ENCODE data around the gene SF3B6. TPM values are rescaled to one million over a fixed set of nuclear protein-coding genes. Genes with fewer than 3 reads are reported as not detected.
A peak's percentile ranks its signal among the peaks of the same experiment; 100 is the strongest.

The SF3B6 gene
- total and polyA plus RNA-seq, 2 of the 4 experiments (the other 2 are of a cell fraction), result 143 to 191 TPM

DNA sequence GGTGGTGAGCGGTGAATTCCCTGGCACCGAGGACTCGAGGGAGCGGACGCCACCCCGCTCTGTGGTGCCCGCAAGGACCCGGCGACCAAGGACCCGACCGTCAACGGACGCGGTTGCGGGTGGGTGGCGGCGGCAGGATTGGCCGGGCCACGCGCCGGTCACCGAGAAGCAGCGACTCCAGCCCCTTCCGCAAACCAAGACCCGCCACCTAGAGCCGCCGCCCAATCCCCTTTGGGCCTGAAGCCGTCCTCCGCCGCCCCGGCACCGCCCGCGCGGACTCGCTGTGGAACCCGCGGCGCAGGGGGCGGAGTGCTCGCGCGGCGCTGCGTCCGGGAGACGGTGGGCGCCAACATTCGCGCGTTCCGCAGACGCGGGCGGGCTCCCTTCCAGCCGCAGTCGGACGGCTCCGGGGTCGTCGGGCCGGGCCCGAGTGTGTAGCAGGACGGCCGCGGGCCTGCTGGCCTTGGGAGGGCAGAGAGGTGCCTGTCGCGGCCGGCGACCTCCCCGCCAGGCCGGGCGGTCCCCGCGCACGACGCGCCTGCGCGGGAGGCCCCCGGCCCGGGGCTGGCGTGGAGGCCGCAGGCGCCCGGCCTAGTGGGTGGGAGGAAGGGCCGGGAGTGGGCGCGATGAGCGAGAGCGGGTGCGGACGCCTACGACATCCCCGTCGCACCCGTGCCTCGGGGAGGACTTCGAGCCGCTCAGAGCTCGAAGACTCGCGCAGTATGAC is 47.2 kb upstream of the SF3B6 start, which contains the start of the genes FAM228B and PFN4:
Gene FAM228B, plus strand, starts transcription at position 275 of the 727 bp plus-strand sequence. CDS start 893 bp downstream, outside the sequence.
Gene PFN4, minus strand, starts transcription at position 140 of the 727 bp plus-strand sequence. CDS start 799 bp downstream, outside the sequence.
- H3K9me3 ChIP-seq (ENCODE audit: control insufficient read depth, insufficient read depth, low read length), result no peaks in the 10 kb centered on the region
- no peaks in the 10 kb centered on the region for H3K4me1 ChIP-seq (ENCODE audit: control insufficient read depth, insufficient read depth, low read length)
- peak within 1 kb of the TSS; percentile 87 for H2BK5ac ChIP-seq (ENCODE audit: low read depth, low read length, poor library complexity, severe bottlenecking)
- intact Hi-C loops (cut with micrococcal nuclease) (no loop called here), dilution Hi-C loops (cut with HindIII; ENCODE audit: low sequenced_read_pairs, unreplicated experiment) (no loop called here), in situ Hi-C loops (cut with MboI; ENCODE audit: low sequenced_read_pairs) (no loop called here)
- TF ChIP-seq POLR2A (IDR thresholded peaks at IDR 0.05; ENCODE audit: low read depth, low read length) (peak; percentile 50; the same call in 1 of the 2 replicates), CHD1 (IDR thresholded peaks at IDR 0.05; ENCODE audit: low read depth, low read length) (no peak)
- TF ChIP-seq, protein P1, sequence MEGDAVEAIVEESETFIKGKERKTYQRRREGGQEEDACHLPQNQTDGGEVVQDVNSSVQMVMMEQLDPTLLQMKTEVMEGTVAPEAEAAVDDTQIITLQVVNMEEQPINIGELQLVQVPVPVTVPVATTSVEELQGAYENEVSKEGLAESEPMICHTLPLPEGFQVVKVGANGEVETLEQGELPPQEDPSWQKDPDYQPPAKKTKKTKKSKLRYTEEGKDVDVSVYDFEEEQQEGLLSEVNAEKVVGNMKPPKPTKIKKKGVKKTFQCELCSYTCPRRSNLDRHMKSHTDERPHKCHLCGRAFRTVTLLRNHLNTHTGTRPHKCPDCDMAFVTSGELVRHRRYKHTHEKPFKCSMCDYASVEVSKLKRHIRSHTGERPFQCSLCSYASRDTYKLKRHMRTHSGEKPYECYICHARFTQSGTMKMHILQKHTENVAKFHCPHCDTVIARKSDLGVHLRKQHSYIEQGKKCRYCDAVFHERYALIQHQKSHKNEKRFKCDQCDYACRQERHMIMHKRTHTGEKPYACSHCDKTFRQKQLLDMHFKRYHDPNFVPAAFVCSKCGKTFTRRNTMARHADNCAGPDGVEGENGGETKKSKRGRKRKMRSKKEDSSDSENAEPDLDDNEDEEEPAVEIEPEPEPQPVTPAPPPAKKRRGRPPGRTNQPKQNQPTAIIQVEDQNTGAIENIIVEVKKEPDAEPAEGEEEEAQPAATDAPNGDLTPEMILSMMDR (conservative IDR thresholded peaks at IDR 0.05; ENCODE audit: low read depth, low read length), result no peak
- TF ChIP-seq, protein P2, sequence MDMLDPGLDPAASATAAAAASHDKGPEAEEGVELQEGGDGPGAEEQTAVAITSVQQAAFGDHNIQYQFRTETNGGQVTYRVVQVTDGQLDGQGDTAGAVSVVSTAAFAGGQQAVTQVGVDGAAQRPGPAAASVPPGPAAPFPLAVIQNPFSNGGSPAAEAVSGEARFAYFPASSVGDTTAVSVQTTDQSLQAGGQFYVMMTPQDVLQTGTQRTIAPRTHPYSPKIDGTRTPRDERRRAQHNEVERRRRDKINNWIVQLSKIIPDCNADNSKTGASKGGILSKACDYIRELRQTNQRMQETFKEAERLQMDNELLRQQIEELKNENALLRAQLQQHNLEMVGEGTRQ (IDR thresholded peaks at IDR 0.05; ENCODE audit: low read depth, low read length), result no peak
- H4K91ac ChIP-seq (ENCODE audit: insufficient read depth, low read depth, low read length), result peak within 1 kb of the TSS; percentile 82
- no peaks in the 10 kb centered on the region for H3K27me3 ChIP-seq (ENCODE audit: control insufficient read depth, insufficient read depth, low read length)
- peak within 1 kb of the TSS; percentile 100 for H2AFZ ChIP-seq (replicated peaks; ENCODE audit: low read length, poor library complexity)
- H4K20me1 ChIP-seq (ENCODE audit: insufficient read depth, low read length), result no peaks in the 10 kb centered on the region
- peak; percentile 76 for DNase-seq
- ChIA-PET POLR2A (ENCODE audit: unreplicated experiment) (interaction anchor here (1.5 kb wide), 1 partner anchor 39 kb away, joined by 3 read pairs; no protein-coding TSS in a partner anchor), CTCF (interaction anchor here (0.5 to 1.3 kb wide), 4 partner anchors 10 to 763 kb away, joined by 3 to 4 read pairs (median 3); partner anchors contain the start of gene TP53I3)
- peaks cover 20 to 24% of the 10 kb centered on the region in 2 experiments for H3K79me1 ChIP-seq (ENCODE audit: low read depth in 1 of 2, low read length in 2 of 2)
- peak within 1 kb of the TSS; percentile 99 for H3K14ac ChIP-seq (replicated peaks; ENCODE audit: low read depth, low read length)
- H2BK15ac ChIP-seq (ENCODE audit: low read depth, low read length), result peak within 1 kb of the TSS; percentile 69; the same call in 2 of the 3 replicates
- H3K27ac ChIP-seq (ENCODE audit: insufficient read depth, low read length), result peak within 1 kb of the TSS; percentile 82
- peak; percentile 98 for ATAC-seq (ENCODE audit: low read depth)
- H2AK9ac ChIP-seq (replicated peaks; ENCODE audit: low read depth, low read length, poor library complexity), result peak within 1 kb of the TSS; percentile 63
- no peak within 1 kb of the TSS for H2BK20ac ChIP-seq (ENCODE audit: low read depth, low read length)
- peak within 1 kb of the TSS; percentile 70 for H3K23ac ChIP-seq (ENCODE audit: low read depth, low read length)
- peak within 1 kb of the TSS; percentile 72 for H4K5ac ChIP-seq (ENCODE audit: low read depth, low read length)
- H3K9me1 ChIP-seq (ENCODE audit: insufficient read depth, low read length), result peaks cover 6% of the 10 kb centered on the region
- H3K36me3 ChIP-seq (ENCODE audit: control insufficient read depth, insufficient read depth, low read length), result no peaks in the 10 kb centered on the region
- H3K4ac ChIP-seq (ENCODE audit: low read depth, low read length), result peak within 1 kb of the TSS; percentile 97
- H3K18ac ChIP-seq (ENCODE audit: low read depth, low read length), result peak within 1 kb of the TSS; percentile 60
- H4K8ac ChIP-seq (ENCODE audit: low read depth in 2 of 2, low read length in 2 of 2), result peak within 1 kb of the TSS; percentile 94 to 98
- H2AK5ac ChIP-seq (ENCODE audit: low read depth, low read length), result peak within 1 kb of the TSS; percentile 47; the same call in 1 of the 2 replicates
- peak within 1 kb of the TSS; percentile 85 for H3K9ac ChIP-seq (ENCODE audit: low read depth, low read length)
- no TSS peak for BruUV-seq (replicated peaks)
- WGBS, 2 experiments (ENCODE audit: extremely low coverage in 2 of 2, insufficient read length in 1 of 2), result 1% methylated on average over 34 of the region's 103 CpGs; no CpG with 5 or more reads in 1 of the 2 experiments
- peak within 1 kb of the TSS; percentile 49 for H2BK120ac ChIP-seq (ENCODE audit: low read depth, low read length)
- peak within 1 kb of the TSS; percentile 84 for H3K4me3 ChIP-seq (ENCODE audit: insufficient read depth, low read depth, low read length)
- H3K4me2 ChIP-seq (ENCODE audit: low read depth, low read length), result peak within 1 kb of the TSS; percentile 91
- peak within 1 kb of the TSS; percentile 86 for H3K56ac ChIP-seq (ENCODE audit: extremely low read depth, insufficient read depth, low read length)
